AG08396 (cell line): ENCODE data around the gene EDA.
"Not testable (repeated sequence)": the region's sequence is repeated elsewhere in the genome, so short reads cannot be mapped to it uniquely, and the experiment has no call there.

ENCODE experiments used
- DNase-seq: peaks from one replicate; pipeline ENCODE4 v3.0.0; 2012; ENCODE audit warnings: low spot score, mixed read lengths

The EDA gene

GRCh38 chrX:69746051-69746450 lies 130.1 kb downstream of the EDA start:
- DNase-seq = no peak

GRCh38 chrX:69748055-69748454 lies 132.1 kb downstream of the EDA start:
- no peak for DNase-seq

- DNase-seq = no peak
Measured at GRCh38 chrX:69759921-69760625, 144.2 kb downstream of the EDA start.

- no peak for DNase-seq
Measured at GRCh38 chrX:69761633-69762032, 145.7 kb downstream of the EDA start.

- no peak for DNase-seq
Measured at GRCh38 chrX:69762340-69762739, 146.4 kb downstream of the EDA start.

- DNase-seq = no peak
Measured at GRCh38 chrX:69793260-69793935, 177.5 kb downstream of the EDA start.

GRCh38 chrX:69795702-69796101 lies 179.8 kb downstream of the EDA start:
- no peak for DNase-seq

- no peak for DNase-seq
Measured at GRCh38 chrX:69807400-69807799, 191.5 kb downstream of the EDA start.

GRCh38 chrX:69808375-69808774 lies 192.5 kb downstream of the EDA start:
- no peak for DNase-seq

- no peak for DNase-seq
Measured at GRCh38 chrX:69813677-69814076, 197.8 kb downstream of the EDA start.

GRCh38 chrX:69815063-69815462 lies 199.2 kb downstream of the EDA start:
- DNase-seq = no peak

- no peak for DNase-seq
Measured at GRCh38 chrX:69815519-69815918, 199.6 kb downstream of the EDA start.

- no peak for DNase-seq
Measured at GRCh38 chrX:69844636-69845035, 228.7 kb downstream of the EDA start.

- DNase-seq = not testable (repeated sequence)
Measured at GRCh38 chrX:69859999-69860398, 244.1 kb downstream of the EDA start.

GRCh38 chrX:69876221-69876620 lies 260.3 kb downstream of the EDA start:
- DNase-seq = no peak

- DNase-seq = no peak
Measured at GRCh38 chrX:69884210-69884609, 268.3 kb downstream of the EDA start.

- no peak for DNase-seq
Measured at GRCh38 chrX:69896046-69896445, 280.1 kb downstream of the EDA start.

GRCh38 chrX:69900491-69900890 lies 284.6 kb downstream of the EDA start:
- no peak for DNase-seq

GRCh38 chrX:69906447-69906846 lies 290.5 kb downstream of the EDA start:
- DNase-seq = no peak

GRCh38 chrX:69914781-69915180 lies 298.9 kb downstream of the EDA start:
- no peak for DNase-seq

- DNase-seq = no peak
Measured at GRCh38 chrX:69919749-69920148, 303.8 kb downstream of the EDA start.

- DNase-seq = no peak
Measured at GRCh38 chrX:69932323-69932722, 316.4 kb downstream of the EDA start.

GRCh38 chrX:69948276-69948797 lies 332.4 kb downstream of the EDA start:
- DNase-seq = no peak

GRCh38 chrX:69951753-69952152 lies 335.8 kb downstream of the EDA start:
- no peak for DNase-seq
